ENCODE measurements around the gene SCN3A.

- TF ChIP-seq CTCF (IDR thresholded peaks at IDR 0.05; ENCODE audit: insufficient read depth, low read depth, low read length): no peak
- no peak for TF ChIP-seq EZH2 (IDR thresholded peaks at IDR 0.05; ENCODE audit: insufficient read depth, low read length)
Measured at GRCh38 chr2:165079432-165079831, 124.4 kb downstream of the SCN3A start.
